MM.1S (cell line): ENCODE measurements around the gene SCAP.

ENCODE experiments used
- EZH2 ChIP-seq: fragments of 300-600 bp; sonication (generic); optimal IDR thresholded peaks from 2 replicates; pipeline ENCODE3; 2017; ENCODE audit warnings: low read depth, mild to moderate bottlenecking, antibody characterized with exemption, low read length, mixed read lengths
- TF ChIP-seq, protein P1 (sequence below): fragments of 300-600 bp; sonication (generic); IDR thresholded peaks from 2 replicates; pipeline ENCODE4 v1.5.1; 2016; ENCODE audit warnings: antibody characterized with exemption, low read length, mixed read lengths

DNA sequence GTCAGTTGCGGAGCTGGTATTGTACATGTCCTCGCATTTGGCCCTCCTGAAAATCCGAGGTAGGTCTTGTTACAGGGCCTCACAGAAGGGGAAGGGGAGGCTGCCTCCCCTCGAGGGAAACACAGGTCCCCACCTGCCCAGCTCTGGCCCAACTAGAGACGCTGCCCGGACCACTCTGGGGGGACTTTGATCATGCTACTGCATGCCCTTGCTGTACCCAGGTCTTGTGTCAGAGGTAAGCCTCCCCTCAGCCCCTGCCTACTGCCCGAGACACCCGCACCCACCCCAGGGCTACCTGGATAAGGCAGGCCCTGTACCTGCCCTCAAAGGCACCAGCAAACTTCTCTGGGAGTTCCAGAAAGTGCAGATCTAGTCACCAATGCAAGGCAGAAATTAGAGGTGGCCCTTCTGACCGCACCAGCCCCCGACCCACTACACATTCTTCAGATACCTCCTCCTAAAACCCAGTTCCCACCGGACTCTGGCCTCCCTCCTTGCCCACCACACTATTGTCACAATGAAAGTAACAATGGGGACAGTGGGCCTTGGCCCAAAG, 981 bp upstream of the SCAP start:
- no peak for TF ChIP-seq EZH2
- TF ChIP-seq, protein P1, sequence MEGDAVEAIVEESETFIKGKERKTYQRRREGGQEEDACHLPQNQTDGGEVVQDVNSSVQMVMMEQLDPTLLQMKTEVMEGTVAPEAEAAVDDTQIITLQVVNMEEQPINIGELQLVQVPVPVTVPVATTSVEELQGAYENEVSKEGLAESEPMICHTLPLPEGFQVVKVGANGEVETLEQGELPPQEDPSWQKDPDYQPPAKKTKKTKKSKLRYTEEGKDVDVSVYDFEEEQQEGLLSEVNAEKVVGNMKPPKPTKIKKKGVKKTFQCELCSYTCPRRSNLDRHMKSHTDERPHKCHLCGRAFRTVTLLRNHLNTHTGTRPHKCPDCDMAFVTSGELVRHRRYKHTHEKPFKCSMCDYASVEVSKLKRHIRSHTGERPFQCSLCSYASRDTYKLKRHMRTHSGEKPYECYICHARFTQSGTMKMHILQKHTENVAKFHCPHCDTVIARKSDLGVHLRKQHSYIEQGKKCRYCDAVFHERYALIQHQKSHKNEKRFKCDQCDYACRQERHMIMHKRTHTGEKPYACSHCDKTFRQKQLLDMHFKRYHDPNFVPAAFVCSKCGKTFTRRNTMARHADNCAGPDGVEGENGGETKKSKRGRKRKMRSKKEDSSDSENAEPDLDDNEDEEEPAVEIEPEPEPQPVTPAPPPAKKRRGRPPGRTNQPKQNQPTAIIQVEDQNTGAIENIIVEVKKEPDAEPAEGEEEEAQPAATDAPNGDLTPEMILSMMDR: no peak
